Measurements from ENCODE around the gene FREY1.
A peak's percentile ranks its signal among the peaks of the same experiment; 100 is the strongest.

The FREY1 gene

GRCh38 chr11:45924036-45924915 is 17.2 kb upstream of the FREY1 start:
- peak overlapping the region; percentile 99; the same call in 1 of the 2 replicates for H3K27ac ChIP-seq
- TF ChIP-seq CTCF (conservative IDR thresholded peaks at IDR 0.05): no peak

- TF ChIP-seq CTCF (conservative IDR thresholded peaks at IDR 0.05): no peak
- peak within 1 kb of the TSS; percentile 99 for H3K27ac ChIP-seq
Observed at GRCh38 chr11:45922425-45923082, 15.5 kb upstream of the FREY1 start, which contains the start of gene LARGE2. TSS of gene LARGE2 (plus strand) at chr11:45922656. CDS start at chr11:45922883, 227 bp downstream.

- TF ChIP-seq CTCF (conservative IDR thresholded peaks at IDR 0.05): no peak
- H3K27ac ChIP-seq: peak overlapping the region; percentile 99
Observed at GRCh38 chr11:45921561-45922424, 14.7 kb upstream of the FREY1 start.

GRCh38 chr11:45920531-45921477 is 13.7 kb upstream of the FREY1 start:
- no peak for TF ChIP-seq CTCF (conservative IDR thresholded peaks at IDR 0.05)
- H3K27ac ChIP-seq: peak overlapping the region; percentile 99

GRCh38 chr11:45919806-45920530 is 12.9 kb upstream of the FREY1 start:
- TF ChIP-seq CTCF (conservative IDR thresholded peaks at IDR 0.05): no peak
- H3K27ac ChIP-seq: peak overlapping the region; percentile 99

GRCh38 chr11:45918962-45919675 is 12.0 kb upstream of the FREY1 start:
- no peak for TF ChIP-seq CTCF (conservative IDR thresholded peaks at IDR 0.05)
- peak overlapping the region; percentile 99 for H3K27ac ChIP-seq
